K562 (cell line): ENCODE data around the gene P4HB. TPM values are rescaled to one million over a fixed set of nuclear protein-coding genes. Genes with fewer than 3 reads are reported as not detected.

Source experiments
- ATAC-seq: fragments of 200-7000 bp; cut with Tn5 transposase; 3 replicates; pipeline ENCODE4 v1.9.1; 2020; ENCODE audit warnings: moderate library complexity
- BruUV-seq: library from RNA; stranded (reverse); fragments of 400-500 nt; replicated peaks from 2 replicates; lab custom pipeline; 2021; lab: Mats Ljungman, UMichigan
- CTCF ChIA-PET: fragments of 300-600 bp; formaldehyde crosslinking; extraction: SDS; loops from one replicate; lab custom pipeline; 2021; ENCODE audit warnings: low intra/inter-chr PET ratio; lab: Yijun Ruan, JAX
- POLR2A ChIA-PET: fragments of 300-600, 350-650 bp; sonication (Branson Sonifier 250); formaldehyde crosslinking; extraction: SDS; loops from one replicate; lab custom pipeline; 2021; ENCODE audit warnings: antibody characterized with exemption, inconsistent platforms; lab: Yijun Ruan, JAX
- DNase-seq, 4 experiments: peaks; one replicate each; pipeline versions ENCODE4 v3.0.0 to v3.0.0-alpha.2; 2011 to 2018; ENCODE audit warnings: low spot score in 3 of 4, mixed read lengths in 3 of 4; ENCODE audit errors: extremely low read depth in 1 of 4
- FAIRE-seq: peaks from 2 replicates; lab custom pipeline; 2011; peaks lifted over from hg19 to GRCh38; lab: Jason Lieb, UNC
- H2AFZ ChIP-seq: 2 replicates; pipeline ENCODE4 v1.6.0; 2011; ENCODE audit warnings: low read depth, low read length, control low read depth, inconsistent platforms
- H3K27ac ChIP-seq: fragments of 200-600 bp; 3 replicates; pipeline ENCODE4 v1.8.0; 2011; ENCODE audit warnings: low read depth, mild to moderate bottlenecking, control low read depth, inconsistent platforms, low read length, moderate library complexity, mixed read lengths; ENCODE audit errors: extremely low read depth
- H3K27me3 ChIP-seq, 2 experiments: fragments of 300-600 bp in 1 of 2; 2 replicates in 1 of 2; 3 replicates in 1 of 2; pipeline versions ENCODE4 v1.6.0 to v1.8.0; 2011; ENCODE audit warnings: inconsistent platforms in 2 of 2, low read length in 2 of 2, mild to moderate bottlenecking in 1 of 2, mixed read lengths in 1 of 2, moderate library complexity in 1 of 2; ENCODE audit not compliant: control insufficient read depth in 2 of 2, insufficient read depth in 2 of 2
- H3K36me3 ChIP-seq: fragments of 300-600 bp; 3 replicates; pipeline ENCODE4 v1.8.0; 2011; ENCODE audit warnings: mild to moderate bottlenecking, low read length, inconsistent platforms; ENCODE audit not compliant: control insufficient read depth, insufficient read depth
- H3K4me1 ChIP-seq, 2 experiments: fragments of 200-600 bp in 1 of 2; replicated peaks in 1 of 2; 2 replicates in 1 of 2; 3 replicates in 1 of 2; pipeline versions ENCODE4 v1.5.1 to v1.8.0; 2011; ENCODE audit warnings: inconsistent platforms in 2 of 2, low read length in 2 of 2, mild to moderate bottlenecking in 1 of 2, mixed read lengths in 1 of 2, moderate library complexity in 1 of 2; ENCODE audit not compliant: control insufficient read depth in 2 of 2, insufficient read depth in 2 of 2
- H3K4me2 ChIP-seq: 2 replicates; pipeline ENCODE4 v1.6.1; 2011; ENCODE audit warnings: low read length, control low read depth, inconsistent platforms, mixed read lengths; ENCODE audit not compliant: insufficient read depth
- H3K4me3 ChIP-seq: fragments of 200-600 bp; sonication (generic), shearing (Covaris generic); 2 replicates; pipeline ENCODE4 v1.5.1; 2016; ENCODE audit warnings: control low read depth, inconsistent platforms
- H3K79me2 ChIP-seq: fragments of 200-600 bp; 3 replicates; pipeline ENCODE4 v1.8.0; 2011; ENCODE audit warnings: low read length, inconsistent platforms; ENCODE audit not compliant: control insufficient read depth, insufficient read depth
- H3K9ac ChIP-seq, 2 experiments: 2 replicates each; pipeline versions ENCODE4 v1.6.0 to v1.6.1; 2011; ENCODE audit warnings: low read depth in 2 of 2, low read length in 2 of 2, control low read depth in 1 of 2, inconsistent platforms in 1 of 2, mild to moderate bottlenecking in 1 of 2, mixed read lengths in 1 of 2; ENCODE audit not compliant: insufficient read depth in 1 of 2
- H3K9me1 ChIP-seq: one replicate; pipeline ENCODE4 v1.6.0; 2011; ENCODE audit warnings: inconsistent platforms, mild to moderate bottlenecking, low read length, moderate library complexity; ENCODE audit not compliant: control insufficient read depth, insufficient read depth
- H3K9me3 ChIP-seq: replicated peaks from 2 replicates; pipeline ENCODE4 v1.5.1; 2011; ENCODE audit warnings: low read depth, low read length, inconsistent platforms; ENCODE audit not compliant: control insufficient read depth, insufficient read depth
- H4K20me1 ChIP-seq: replicated peaks from 2 replicates; pipeline ENCODE4 v1.6.1; 2011; ENCODE audit warnings: low read length, inconsistent platforms, mixed read lengths; ENCODE audit not compliant: control insufficient read depth, insufficient read depth
- BCOR ChIP-seq: fragments of 450-650 bp; IDR thresholded peaks from 2 replicates; pipeline ENCODE4 v1.6.1; 2016
- CREM ChIP-seq: IDR thresholded peaks from 2 replicates; pipeline ENCODE4 v1.6.1; 2014; ENCODE audit warnings: antibody characterized with exemption, low read depth
- DACH1 ChIP-seq: fragments of 450-650 bp; IDR thresholded peaks from 2 replicates; pipeline ENCODE4 v1.6.1; 2018; ENCODE audit not compliant: partially characterized antibody
- EGR1 ChIP-seq: fragments of 450-650 bp; conservative IDR thresholded peaks from 2 replicates; pipeline ENCODE4 v1.6.1; 2017; ENCODE audit warnings: mild to moderate bottlenecking
- ELF4 ChIP-seq: fragments of 450-650 bp; formaldehyde crosslinking; IDR thresholded peaks from 2 replicates; pipeline ENCODE4 v1.4.0; 2022; ENCODE audit warnings: missing genetic modification characterization
- EP300 ChIP-seq: IDR thresholded peaks from 2 replicates; pipeline ENCODE4 v1.6.1; 2012; ENCODE audit warnings: low read length, improper control_type of control experiment
- KHSRP ChIP-seq: fragments of 450-650 bp; IDR thresholded peaks from 2 replicates; pipeline ENCODE4 v1.6.1; 2017
- LARP7 ChIP-seq: fragments of 450-650 bp; IDR thresholded peaks from 2 replicates; pipeline ENCODE4 v1.6.1; 2016
- MAFG ChIP-seq: fragments of 450-650 bp; conservative IDR thresholded peaks from 2 replicates; pipeline ENCODE4 v1.6.1; 2016; ENCODE audit warnings: missing genetic modification characterization, missing compliant biosample characterization
- MAZ ChIP-seq, 2 experiments: fragments of 450-650 bp in 1 of 2; sonication (generic) in 1 of 2; formaldehyde crosslinking; IDR thresholded peaks in 1 of 2; conservative IDR thresholded peaks in 1 of 2; 2 replicates each; pipeline versions ENCODE4 v1.4.0 to v1.5.0; 2020; ENCODE audit warnings: mild to moderate bottlenecking in 1 of 2, missing genetic modification reagents in 1 of 2
- MEIS2 ChIP-seq: fragments of 450-650 bp; IDR thresholded peaks from 2 replicates; pipeline ENCODE4 v1.6.1; 2014; ENCODE audit warnings: mild to moderate bottlenecking; ENCODE audit not compliant: partially characterized antibody
- RBFOX2 ChIP-seq: fragments of 200-400 bp; formaldehyde crosslinking; IDR thresholded peaks from 2 replicates; pipeline ENCODE4 v1.6.1; 2017; ENCODE audit warnings: low read depth, mild to moderate bottlenecking, low read length, moderate library complexity
- SAFB ChIP-seq: fragments of 200-400 bp; formaldehyde crosslinking; IDR thresholded peaks from 2 replicates; pipeline ENCODE4 v1.6.1; 2017; ENCODE audit warnings: low read depth, low read length, borderline replicate concordance
- SIRT6 ChIP-seq: IDR thresholded peaks from one replicate; pipeline ENCODE4 v1.6.1; 2012; ENCODE audit warnings: low read depth, mild to moderate bottlenecking, control low read depth, inconsistent platforms, low read length, moderate library complexity
- SRF ChIP-seq, 2 experiments: fragments of 250-450, 450-650 bp in 1 of 2; sonication (Bioruptor Pico) in 1 of 2; sonication (generic) in 1 of 2; formaldehyde crosslinking; IDR thresholded peaks; 2 replicates each; pipeline versions ENCODE4 v1.5.0 to v1.5.1; 2020 to 2022; ENCODE audit warnings: mild to moderate bottlenecking in 1 of 2, missing genetic modification reagents in 1 of 2
- STAT5A ChIP-seq: IDR thresholded peaks from 2 replicates; pipeline ENCODE4 v1.6.1; 2012; ENCODE audit warnings: low read length, inconsistent platforms, borderline replicate concordance
- TRIM28 ChIP-seq: fragments of 450-650 bp; IDR thresholded peaks from 2 replicates; pipeline ENCODE4 v1.6.1; 2017
- ZBTB11 ChIP-seq, 3 experiments: fragments of 200-800 bp in 1 of 3; fragments of 250-450 bp in 1 of 3; fragments of 450-650 bp in 1 of 3; sonication (Bioruptor Pico) in 1 of 3; sonication (Bioruptor generic) in 1 of 3; formaldehyde crosslinking in 1 of 3; IDR thresholded peaks; 2 replicates each; pipeline versions ENCODE4 v1.6.1 to v1.8.0; 2016 to 2022; ENCODE audit warnings: mild to moderate bottlenecking in 2 of 3, missing genetic modification characterization in 2 of 3, missing compliant biosample characterization in 1 of 3, moderate library complexity in 1 of 3
- ZKSCAN8 ChIP-seq: fragments of 200-800 bp; sonication (Bioruptor generic); IDR thresholded peaks from 2 replicates; pipeline ENCODE4 v1.6.1; 2016; ENCODE audit warnings: missing genetic modification characterization, missing compliant biosample characterization
- ZNF253 ChIP-seq: fragments of 250-450 bp; sonication (Bioruptor Pico); conservative IDR thresholded peaks from 2 replicates; pipeline ENCODE4 v1.6.1; 2021; ENCODE audit warnings: mild to moderate bottlenecking
- WGBS: fragments of 100-300 bp; shearing (Covaris generic); methylation state at CpG from one replicate; pipeline ENCODE4 v1.1.6; 2016; ENCODE audit warnings: low coverage, mixed read lengths; ENCODE audit not compliant: insufficient coverage; ENCODE audit errors: missing lambda C conversion rate; 5-methylcytosine and 5-hydroxymethylcytosine counted together
- in situ Hi-C: fragments of 300-500 bp; cut with MboI; formaldehyde crosslinking; loops from 4 replicates; pipeline ENCODE4 v1.15.0; 2018; ENCODE audit warnings: inconsistent platforms, mixed read lengths
- intact Hi-C: fragments of 100-400 bp; cut with micrococcal nuclease; formaldehyde crosslinking; loops from 2 replicates; pipeline ENCODE4 v1.14.2; 2022
- polyA plus RNA-seq, 8 experiments: library from polyadenylated mRNA; depleted of rRNA in 4 of 8; stranded (reverse) in 5 of 8; unstranded in 3 of 8; fragments of >200 nt; fragmentation: Nextera tagmentation in 2 of 8; fragmentation: Illumina TruSeq in 1 of 8; extraction: Ambion mirVana in 2 of 8; extraction: Trizol in 1 of 8; gene quantifications; 2 replicates each; pipeline versions ENCODE4 v1.2.1 to v1.2.3, GENCODE V29; 2011 to 2014; ENCODE audit warnings: inconsistent platforms in 1 of 8, missing spikeins in 1 of 8
- total RNA-seq, 7 experiments: library from RNA; depleted of rRNA in 6 of 7; stranded (reverse); fragments of >200 nt in 6 of 7; fragmentation: Illumina TruSeq in 2 of 7; extraction: Trizol in 2 of 7; gene quantifications; 2 replicates each; pipeline versions ENCODE4 v1.2.1 to v1.2.3, GENCODE V29; 2011 to 2021; ENCODE audit warnings: low replicate concordance in 1 of 7

The P4HB gene
- total and polyA plus RNA-seq, 9 of the 15 experiments (the other 6 are each of a cell fraction or from before 2014, with no cell fraction given), result 4.4 to 645 (median 325) TPM

- Histone ChIP-seq H3K27me3 (no peaks in the 10 kb centered on the region), H2AFZ (no peak overlapping the region), H3K27ac (no peak overlapping the region), H3K4me2 (peak overlapping the region; percentile 51), H3K36me3 (peaks cover 69% of the 10 kb centered on the region; the same call in 2 of the 3 replicates), H3K9me3 (no peaks in the 10 kb centered on the region), H3K9ac (peak overlapping the region in 1 of 2 experiments; percentile 85; a peak in 3 of 4 replicates), H3K4me3 (peak overlapping the region; percentile 32; the same call in 1 of the 2 replicates), H4K20me1 (peaks cover 9% of the 10 kb centered on the region; the same call in 1 of the 2 replicates), H3K79me2 (no peaks in the 10 kb centered on the region), H3K9me1 (no peaks in the 10 kb centered on the region), H3K4me1 (peaks cover 10 to 76% of the 10 kb centered on the region in 2 experiments)
- peak; percentile 8 for ATAC-seq
- TSS peak; percentile 26 for BruUV-seq
- 73% methylated on average over 12 of the region's 21 CpGs for WGBS
- ChIA-PET CTCF (no interaction called here), POLR2A (interaction anchor here (0.6 to 1.5 kb wide), 7 partner anchors 9 to 252 kb away, joined by 3 to 4 read pairs (median 3); partner anchors contain the start of genes ANAPC11 and PCYT2)
- no peak for DNase-seq
- in situ Hi-C loops, result no loop called here
- no peak for FAIRE-seq
- intact Hi-C loops, result no loop called here
- no peak for TF ChIP-seq KHSRP
- no peak for TF ChIP-seq EP300
- peak; percentile 20 for TF ChIP-seq SIRT6
- no peak for TF ChIP-seq MAZ (CRISPR knock-in tag; conservative IDR thresholded peaks at IDR 0.05 in 1 of 2, IDR thresholded peaks at IDR 0.05 in 1 of 2)
- no peak for TF ChIP-seq ZNF253
- no peak for TF ChIP-seq TRIM28
- TF ChIP-seq SRF (CRISPR knock-in tag; IDR thresholded peaks at IDR 0.05), result no peak
- TF ChIP-seq ZKSCAN8 (CRISPR knock-in tag), result no peak
- no peak for TF ChIP-seq STAT5A
- TF ChIP-seq EGR1, result peak; percentile 77
- TF ChIP-seq SAFB, result 0 out of 2 replicates have a peak, but pooled peaks have one; percentile 45
- no peak for TF ChIP-seq ELF4
- no peak for TF ChIP-seq MEIS2
- peak; percentile 33; the same call in 1 of the 2 replicates for TF ChIP-seq RBFOX2
- no peak for TF ChIP-seq DACH1
- no peak for TF ChIP-seq ZBTB11 (CRISPR knock-in tag; IDR thresholded peaks at IDR 0.05)
- TF ChIP-seq CREM, result no peak
- no peak for TF ChIP-seq MAFG (tag)
- no peak for TF ChIP-seq LARP7
- TF ChIP-seq BCOR, result no peak
Measured at GRCh38 chr17:81901167-81902022, 41.1 kb upstream of the P4HB start.
